ENCODE measurements around the gene RGMB.

The RGMB gene

GRCh38 chr5:98825582-98826375 lies 52.3 kb downstream of the RGMB start:
- in situ Hi-C loops (cut with MboI; ENCODE audit: low sequenced_read_pairs): no loop called here

- in situ Hi-C loops (cut with MboI; ENCODE audit: low sequenced_read_pairs): no loop called here
Observed at GRCh38 chr5:98827161-98827560, 53.7 kb downstream of the RGMB start.

GRCh38 chr5:98827588-98828284 lies 54.3 kb downstream of the RGMB start:
- in situ Hi-C loops (cut with MboI; ENCODE audit: low sequenced_read_pairs): no loop called here

- in situ Hi-C loops (cut with MboI; ENCODE audit: low sequenced_read_pairs): no loop called here
Observed at GRCh38 chr5:98836175-98836574, 62.7 kb downstream of the RGMB start.

GRCh38 chr5:98839469-98840383 lies 66.3 kb downstream of the RGMB start:
- in situ Hi-C loops (cut with MboI; ENCODE audit: low sequenced_read_pairs): no loop called here

GRCh38 chr5:98840946-98841345 lies 67.5 kb downstream of the RGMB start:
- in situ Hi-C loops (cut with MboI; ENCODE audit: low sequenced_read_pairs): no loop called here

GRCh38 chr5:98843481-98843880 lies 70.0 kb downstream of the RGMB start:
- in situ Hi-C loops (cut with MboI; ENCODE audit: low sequenced_read_pairs): no loop called here

GRCh38 chr5:98844865-98845264 lies 71.4 kb downstream of the RGMB start:
- in situ Hi-C loops (cut with MboI; ENCODE audit: low sequenced_read_pairs): no loop called here

GRCh38 chr5:98845878-98846277 lies 72.4 kb downstream of the RGMB start:
- in situ Hi-C loops (cut with MboI; ENCODE audit: low sequenced_read_pairs): no loop called here

Measured in HL-60/S4 treated with retinoic acid at 250 ng/mL for 4 days and 3 days (cell line).